ENCODE results near the gene CFAP99. TPM values are rescaled to one million over a fixed set of nuclear protein-coding genes. Genes with fewer than 3 reads are reported as not detected.
A peak's percentile ranks its signal among the peaks of the same experiment; 100 is the strongest.

The CFAP99 gene
- polyA plus RNA-seq, 3 donors, result 0.15 to 0.27 TPM; not detected in 1

- no peak overlapping the region for H3K9ac ChIP-seq (ENCODE audit: insufficient read depth, low read length, poor library complexity, severe bottlenecking)
- H3K36me3 ChIP-seq (replicated peaks in 1 of 2; ENCODE audit: control insufficient read depth in 1 of 2, insufficient read depth in 2 of 2, low read length in 2 of 2), result no peaks in the 10 kb centered on the region
- DNase-seq, result no peak
- peaks cover 0 to 10% of the 10 kb centered on the region in 2 donors for H3K27me3 ChIP-seq (ENCODE audit: control insufficient read depth in 2 of 2, insufficient read depth in 2 of 2, low read length in 2 of 2)
- peaks cover 0 to 4% of the 10 kb centered on the region in 2 donors for H3K36me3 Mint-ChIP-seq
- no peak overlapping the region for H3K4me2 ChIP-seq (replicated peaks; ENCODE audit: extremely low read depth, low read length, poor library complexity, severe bottlenecking)
- no peaks in the 10 kb centered on the region for H3K4me1 ChIP-seq (ENCODE audit: control insufficient read depth in 1 of 2, insufficient read depth in 2 of 2, low read length in 2 of 2)
- intact Hi-C loops (cut with micrococcal nuclease), result no loop called here
- H3K27ac Mint-ChIP-seq, result peak overlapping the region in 1 of 7 donors; percentile 25
- H3K4me3 Mint-ChIP-seq, result no peak overlapping the region
- WGBS (ENCODE audit: insufficient coverage), result 97% methylated on average over 8 of the region's 8 CpGs
- H4K20me1 ChIP-seq (ENCODE audit: insufficient read depth, low read length), result no peaks in the 10 kb centered on the region
- H3K4me3 ChIP-seq (replicated peaks in 1 of 3; ENCODE audit: low read depth in 2 of 3, low read length in 3 of 3), result no peak overlapping the region
- H2AFZ ChIP-seq (ENCODE audit: insufficient read depth, low read depth, low read length, poor library complexity, severe bottlenecking), result no peak overlapping the region
- H3K27me3 Mint-ChIP-seq (ENCODE audit: low read depth in 3 of 3), result peaks cover 8 to 18% (median 11%) of the 10 kb centered on the region in 3 donors
- TF ChIP-seq CTCF (IDR thresholded peaks at IDR 0.05), result no peak
- H3K27ac ChIP-seq (ENCODE audit: low read depth in 1 of 2, low read length in 2 of 2), result no peak overlapping the region
- H3K9me3 Mint-ChIP-seq, result peaks cover 0 to 18% (median 10%) of the 10 kb centered on the region in 7 donors
- H3K9me3 ChIP-seq (replicated peaks in 1 of 2; ENCODE audit: control insufficient read depth in 1 of 2, insufficient read depth in 1 of 2, low read length in 2 of 2), result no peaks in the 10 kb centered on the region
- H3K4me1 Mint-ChIP-seq, result peaks cover 20% of the 10 kb centered on the region
- no peaks in the 10 kb centered on the region for H3K79me2 ChIP-seq (ENCODE audit: insufficient read depth, low read length)
These were observed 33.2 kb upstream of the CFAP99 start for GRCh38 chr4:2385516-2385915.

- H3K4me2 ChIP-seq (replicated peaks; ENCODE audit: extremely low read depth, low read length, poor library complexity, severe bottlenecking), result no peak overlapping the region
These were observed 32.0 kb upstream of the CFAP99 start for GRCh38 chr4:2386717-2387116.

More at GRCh38 chr4:2386717-2387116, 32.0 kb upstream of the CFAP99 start:
- intact Hi-C loops (cut with micrococcal nuclease), result no loop called here
- H3K36me3 Mint-ChIP-seq, result peaks cover 0 to 4% of the 10 kb centered on the region in 2 donors
- no peaks in the 10 kb centered on the region for H3K36me3 ChIP-seq (replicated peaks in 1 of 2; ENCODE audit: control insufficient read depth in 1 of 2, insufficient read depth in 2 of 2, low read length in 2 of 2)
- no peak overlapping the region for H3K27ac Mint-ChIP-seq
- peaks cover 0 to 16% (median 6%) of the 10 kb centered on the region in 7 donors for H3K9me3 Mint-ChIP-seq
- peaks cover 20 to 28% (median 20%) of the 10 kb centered on the region in 3 donors for H3K27me3 Mint-ChIP-seq (ENCODE audit: low read depth in 3 of 3)
- no peak overlapping the region for H3K4me3 ChIP-seq (replicated peaks in 1 of 3; ENCODE audit: low read depth in 2 of 3, low read length in 3 of 3)
- peaks cover 27% of the 10 kb centered on the region for H3K4me1 Mint-ChIP-seq
- DNase-seq, result no peak
- no peak overlapping the region for H3K9ac ChIP-seq (ENCODE audit: insufficient read depth, low read length, poor library complexity, severe bottlenecking)
- H3K9me3 ChIP-seq (replicated peaks in 1 of 2; ENCODE audit: control insufficient read depth in 1 of 2, insufficient read depth in 1 of 2, low read length in 2 of 2), result no peaks in the 10 kb centered on the region
- H3K4me3 Mint-ChIP-seq, result no peak overlapping the region
- H3K27ac ChIP-seq (ENCODE audit: low read depth in 1 of 2, low read length in 2 of 2), result no peak overlapping the region
- WGBS (ENCODE audit: insufficient coverage), result 94% methylated on average over 19 of the region's 19 CpGs
- no peaks in the 10 kb centered on the region for H3K79me2 ChIP-seq (ENCODE audit: insufficient read depth, low read length)
- H2AFZ ChIP-seq (ENCODE audit: insufficient read depth, low read depth, low read length, poor library complexity, severe bottlenecking), result no peak overlapping the region
- H3K27me3 ChIP-seq (ENCODE audit: control insufficient read depth in 2 of 2, insufficient read depth in 2 of 2, low read length in 2 of 2), result peaks cover 4 to 20% of the 10 kb centered on the region in 2 donors
- no peaks in the 10 kb centered on the region for H4K20me1 ChIP-seq (ENCODE audit: insufficient read depth, low read length)
- no peak for TF ChIP-seq CTCF (IDR thresholded peaks at IDR 0.05)
- H3K4me1 ChIP-seq (ENCODE audit: control insufficient read depth in 1 of 2, insufficient read depth in 2 of 2, low read length in 2 of 2), result no peaks in the 10 kb centered on the region
